GM12891 (cell line): ENCODE data around the gene LGALS8. TPM values are rescaled to one million over a fixed set of nuclear protein-coding genes. Genes with fewer than 3 reads are reported as not detected.
"Not testable (repeated sequence)": the region's sequence is repeated elsewhere in the genome, so short reads cannot be mapped to it uniquely, and the experiment has no call there.

Source experiments
- DNase-seq: peaks from one replicate; pipeline ENCODE4 v3.0.0; 2011; ENCODE audit warnings: low spot score; ENCODE audit not compliant: insufficient read length
- FAIRE-seq: peaks from 2 replicates; lab custom pipeline; 2011; peaks lifted over from hg19 to GRCh38; lab: Jason Lieb, UNC
- PAX5 ChIP-seq: IDR thresholded peaks from 2 replicates; pipeline ENCODE4 v1.6.1; 2011; ENCODE audit warnings: low read length, moderate library complexity, mild to moderate bottlenecking; ENCODE audit not compliant: insufficient read depth, severe bottlenecking
- POLR2A ChIP-seq: IDR thresholded peaks from 2 replicates; pipeline ENCODE4 v1.6.1; 2011; ENCODE audit warnings: low read depth, low read length, control low read depth
- POLR2AphosphoS5 ChIP-seq: IDR thresholded peaks from 2 replicates; pipeline ENCODE4 v1.6.1; 2011; ENCODE audit warnings: low read depth, low read length, control low read depth
- POU2F2 ChIP-seq: IDR thresholded peaks from 2 replicates; pipeline ENCODE4 v1.6.1; 2011; ENCODE audit warnings: low read depth, mild to moderate bottlenecking, control low read depth, low read length, moderate library complexity
- SPI1 ChIP-seq: IDR thresholded peaks from 2 replicates; pipeline ENCODE4 v1.6.1; 2011; ENCODE audit warnings: low read depth, low read length, control low read depth
- TAF1 ChIP-seq: IDR thresholded peaks from 2 replicates; pipeline ENCODE4 v1.6.1; 2011; ENCODE audit warnings: low read depth, low read length, control low read depth
- polyA plus RNA-seq: library from polyadenylated mRNA; unstranded; fragments of >200 nt; gene quantifications from one replicate; pipeline ENCODE4 v1.2.1, GENCODE V29; 2012; ENCODE audit warnings: low read depth, missing spikeins, inconsistent platforms; ENCODE audit not compliant: missing spikeins

The LGALS8 gene
- polyA plus RNA-seq, result 32.8 TPM

DNA sequence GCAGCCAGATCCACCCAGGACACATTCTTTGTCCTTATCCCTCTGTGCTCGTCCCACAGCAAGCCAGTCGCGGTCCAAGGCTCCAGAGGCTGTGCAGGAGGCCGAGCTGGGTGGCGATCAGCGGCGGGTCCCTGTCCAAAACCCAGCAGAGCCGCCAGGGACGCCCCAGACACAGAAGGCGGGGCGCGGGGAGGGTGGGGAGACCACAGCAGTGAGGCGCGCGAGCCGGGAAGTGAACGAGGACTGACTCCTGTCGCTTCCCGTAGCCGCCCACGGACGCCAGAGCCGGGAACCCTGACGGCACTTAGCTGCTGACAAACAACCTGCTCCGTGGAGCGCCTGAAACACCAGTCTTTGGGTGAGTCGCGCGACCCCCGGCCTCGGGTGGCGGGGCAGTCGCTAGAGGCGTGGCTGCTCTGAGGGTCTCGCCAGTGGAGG, at the start of gene LGALS8:
Gene LGALS8 (plus strand): TSS at position 279 of the 438 bp plus-strand sequence. CDS start 2,089 bp downstream, outside the sequence.
- DNase-seq (peak; percentile 78), FAIRE-seq (peak; percentile 86)
- TF ChIP-seq SPI1, result no peak
- TF ChIP-seq POLR2A, result no peak
- TF ChIP-seq PAX5, result no peak
- no peak for TF ChIP-seq POU2F2
- TF ChIP-seq TAF1, result no peak
- no peak for TF ChIP-seq POLR2AphosphoS5

DNA sequence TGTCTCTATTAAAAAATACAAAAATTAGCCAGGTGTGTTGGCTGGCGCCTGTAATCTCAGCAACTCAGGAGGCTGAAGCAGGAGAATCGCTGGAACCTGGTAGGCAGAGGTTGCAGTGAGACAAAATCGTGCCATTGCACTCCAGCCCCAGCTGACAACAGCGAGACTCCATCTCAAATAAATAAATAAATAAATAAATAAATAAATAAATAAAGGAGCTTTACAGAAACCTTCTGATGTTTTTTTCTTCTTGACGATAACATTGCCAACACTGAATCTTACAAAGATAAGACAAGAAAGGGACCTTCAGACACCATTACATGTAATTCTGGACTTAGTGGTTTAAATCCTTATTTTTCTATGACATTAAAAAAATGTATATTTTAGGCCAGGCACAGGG, 47.8 kb upstream of the LGALS8 start:
- TF ChIP-seq POU2F2 (no peak), POLR2A (no peak), SPI1 (no peak), TAF1 (no peak), PAX5 (no peak), POLR2AphosphoS5 (no peak)
- DNase-seq, result no peak
- no peak for FAIRE-seq

DNA sequence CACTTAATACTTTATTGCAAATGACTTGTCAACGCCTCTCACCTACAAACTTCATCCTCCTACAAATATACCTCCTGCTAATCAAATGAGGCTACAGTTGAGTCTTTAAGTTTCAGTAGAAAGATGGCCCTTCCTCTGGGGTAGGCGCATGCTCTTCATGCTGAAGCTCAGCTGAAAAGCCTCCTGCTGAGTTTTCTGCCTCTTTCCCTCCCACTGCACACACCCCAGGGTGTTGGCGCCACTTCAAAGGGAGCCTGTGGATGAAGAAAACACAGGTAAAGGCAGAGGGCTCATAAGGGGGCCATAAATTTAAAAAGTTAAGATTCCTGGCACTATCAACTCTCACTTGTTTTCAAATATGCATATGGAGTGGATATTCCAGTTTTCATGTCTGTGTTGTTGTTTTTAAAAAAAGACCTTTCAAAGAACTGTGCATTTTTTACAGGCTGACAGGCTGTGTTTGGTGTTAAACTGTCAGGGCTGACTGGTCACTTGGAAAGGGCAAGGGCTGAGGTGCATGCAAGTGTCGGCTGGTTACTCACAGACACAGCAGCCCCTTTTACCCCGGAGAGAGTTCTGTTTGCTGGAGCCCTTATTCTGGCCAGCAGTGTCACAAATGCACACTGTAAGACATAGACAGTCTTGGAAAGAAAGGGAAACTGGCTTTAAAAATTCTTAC, 42.9 kb upstream of the LGALS8 start:
- no peak for FAIRE-seq
- TF ChIP-seq POLR2AphosphoS5 (no peak), SPI1 (no peak), PAX5 (no peak), POLR2A (no peak), TAF1 (no peak), POU2F2 (no peak)

DNA sequence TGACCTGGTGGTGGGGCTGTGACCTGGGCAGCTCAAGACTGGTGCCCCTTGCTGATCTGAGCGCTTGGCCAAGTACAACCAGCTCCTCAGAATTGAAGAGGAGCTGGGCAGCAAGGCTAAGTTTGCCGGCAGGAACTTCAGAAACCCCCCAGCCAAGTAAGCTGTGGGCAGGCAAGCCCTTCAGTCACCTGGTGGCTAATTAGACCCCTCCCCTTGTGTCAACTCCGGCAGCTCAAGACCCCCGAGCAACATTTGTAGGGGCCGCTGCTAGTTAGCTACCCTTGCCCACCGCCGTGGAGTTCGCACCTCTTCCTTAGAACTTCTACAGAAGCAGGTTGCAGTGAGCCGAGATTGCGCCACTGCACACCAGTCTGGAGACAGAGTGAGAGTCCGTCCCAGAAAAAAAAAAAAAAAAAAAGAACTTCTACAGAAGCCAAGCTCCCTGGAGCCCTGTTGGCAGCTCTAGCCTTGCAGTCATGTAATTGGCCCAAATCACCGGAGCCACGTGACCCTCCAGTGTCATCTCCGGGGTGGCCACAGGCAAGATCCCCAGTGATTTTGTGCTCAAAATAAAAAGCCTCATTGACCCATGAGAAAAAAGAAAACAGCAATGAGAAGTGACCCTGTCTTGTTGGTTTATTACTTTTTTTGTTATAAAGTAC, 39.3 kb upstream of the LGALS8 start:
- FAIRE-seq (no peak), DNase-seq (no peak)
- TF ChIP-seq SPI1 (no peak), PAX5 (no peak), POU2F2 (no peak), POLR2A (no peak), POLR2AphosphoS5 (no peak)

More for the DNA sequence above, 42.9 kb upstream of the LGALS8 start:
- DNase-seq, result no peak

DNA sequence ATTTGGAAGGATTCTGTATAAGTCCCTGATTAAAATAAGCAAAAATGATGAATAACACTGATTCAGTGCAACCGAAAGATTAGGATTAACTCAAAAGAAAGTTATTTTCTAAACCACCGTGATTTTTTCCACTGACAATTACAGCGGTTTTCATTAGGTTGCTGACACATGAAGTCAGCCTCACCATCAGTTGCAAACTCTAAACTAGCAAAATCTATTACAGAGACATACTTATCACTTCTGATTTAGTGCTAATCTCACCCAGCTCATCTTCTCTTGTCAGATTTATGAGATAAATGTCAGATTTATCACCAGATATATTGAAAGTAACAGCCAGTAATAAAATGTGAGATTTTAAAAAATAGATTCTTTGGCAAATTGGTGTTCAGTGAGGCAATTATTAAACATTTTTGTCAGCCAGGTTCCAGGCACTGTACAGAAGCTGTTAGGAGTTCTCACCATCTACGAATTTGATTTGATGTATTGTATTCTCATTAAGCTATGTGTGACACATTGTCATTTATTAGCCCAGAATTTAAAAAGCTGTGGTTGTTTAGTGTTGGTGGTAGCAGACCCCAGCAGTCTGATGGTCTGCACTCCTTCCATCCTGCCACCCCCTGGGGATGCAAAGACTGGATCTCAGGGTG, 37.3 kb upstream of the LGALS8 start:
- TF ChIP-seq POLR2A (no peak), POU2F2 (no peak), TAF1 (no peak), PAX5 (no peak), POLR2AphosphoS5 (no peak), SPI1 (no peak)
- FAIRE-seq (no peak), DNase-seq (no peak)

DNA sequence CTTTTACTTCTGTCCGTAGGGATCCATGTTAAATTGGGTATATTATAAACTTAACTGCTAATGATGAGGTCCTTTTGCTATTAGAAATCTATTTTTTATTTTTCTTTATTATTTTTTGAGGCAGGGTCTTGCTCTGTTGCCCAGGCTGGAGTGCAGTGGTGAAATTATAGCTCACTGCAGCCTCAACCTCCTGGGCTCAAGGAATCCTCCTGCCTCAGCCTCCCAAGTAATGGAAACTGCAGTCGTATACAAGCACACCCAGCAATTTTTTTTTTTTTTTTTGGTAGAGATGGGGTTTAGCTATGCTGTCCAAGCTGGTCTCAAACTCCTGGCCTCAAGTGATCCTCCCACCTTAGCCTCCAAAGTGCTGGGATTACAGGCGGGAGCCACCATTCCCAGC, 34.6 kb upstream of the LGALS8 start:
- not testable (repeated sequence) for DNase-seq, FAIRE-seq

DNA sequence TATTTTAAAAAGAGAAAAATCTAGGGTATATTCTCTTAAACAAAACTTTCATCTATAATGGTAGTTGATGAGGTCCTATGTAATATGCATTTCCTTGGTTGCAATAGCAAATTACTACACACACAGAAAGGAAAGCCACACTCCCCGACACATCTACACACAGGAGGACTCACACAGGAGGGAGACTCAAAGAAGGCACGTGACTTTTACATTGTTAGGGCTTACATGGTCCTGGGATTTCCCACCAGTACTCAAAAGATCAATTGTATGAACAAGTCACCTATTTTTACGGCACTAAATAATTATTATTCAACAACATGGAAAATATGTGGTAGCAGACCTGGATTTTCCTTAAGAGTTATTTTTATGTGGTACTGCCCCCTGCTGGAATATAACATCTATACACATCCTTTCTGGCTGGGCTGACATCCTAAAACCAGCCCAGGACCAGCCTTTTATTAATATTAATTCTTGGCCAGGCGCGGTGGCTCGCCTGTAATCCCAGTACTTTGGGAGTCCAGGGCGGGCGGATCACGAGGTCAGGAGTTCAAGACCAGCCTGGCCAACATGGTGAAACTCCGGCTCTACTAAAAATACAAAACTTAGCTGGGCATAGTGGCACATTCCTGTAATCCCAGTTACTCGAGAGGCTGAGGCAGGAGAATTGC, 33.9 kb upstream of the LGALS8 start:
- TF ChIP-seq POLR2A (no peak), SPI1 (no peak), POLR2AphosphoS5 (no peak), POU2F2 (no peak), TAF1 (no peak), PAX5 (no peak)
- DNase-seq (no peak), FAIRE-seq (no peak)

DNA sequence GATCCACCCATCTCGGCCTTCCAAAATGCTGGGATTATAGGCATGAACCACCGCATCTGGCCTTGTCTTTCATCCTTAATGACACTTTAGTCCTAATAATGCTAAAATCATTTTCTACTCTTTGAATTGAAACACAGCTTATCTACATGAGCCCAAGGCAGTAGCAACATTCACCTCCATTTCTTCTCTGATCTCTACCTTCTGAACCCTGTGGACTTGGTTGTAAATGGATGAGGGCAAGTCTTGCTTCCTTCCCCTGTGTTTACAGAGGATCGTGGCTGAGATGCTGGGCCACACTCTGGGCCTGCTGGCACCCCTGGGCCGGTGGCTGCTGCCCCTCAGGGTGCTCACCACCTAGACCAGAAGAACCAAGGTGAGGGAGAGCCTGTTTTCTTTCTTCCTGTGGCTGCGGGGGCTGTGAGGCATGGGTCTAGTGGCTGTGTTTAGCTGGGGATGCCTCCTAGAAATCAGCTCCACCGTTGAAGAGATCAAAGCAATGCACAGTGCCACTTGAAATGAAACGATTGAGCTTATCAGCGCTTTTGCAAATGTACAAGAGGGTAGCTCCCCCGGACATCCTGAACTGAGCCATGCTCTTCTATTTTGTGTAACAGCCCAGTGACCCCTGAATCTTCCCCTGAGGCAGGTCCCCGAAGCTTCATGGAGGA, 32.2 kb upstream of the LGALS8 start:
- FAIRE-seq (no peak), DNase-seq (no peak)
- TF ChIP-seq PAX5 (no peak), SPI1 (no peak), TAF1 (no peak), POLR2AphosphoS5 (no peak), POLR2A (no peak), POU2F2 (no peak)
